DMS53 (cell line): Measurements from ENCODE around the gene CCNY.
"Not testable (repeated sequence)": the region's sequence is repeated elsewhere in the genome, so short reads cannot be mapped to it uniquely, and the experiment has no call there.

Experiments used
- DNase-seq: peaks from one replicate; lab custom pipeline; 2025; lab: John Stamatoyannopoulos, UW

Gene CCNY

DNA sequence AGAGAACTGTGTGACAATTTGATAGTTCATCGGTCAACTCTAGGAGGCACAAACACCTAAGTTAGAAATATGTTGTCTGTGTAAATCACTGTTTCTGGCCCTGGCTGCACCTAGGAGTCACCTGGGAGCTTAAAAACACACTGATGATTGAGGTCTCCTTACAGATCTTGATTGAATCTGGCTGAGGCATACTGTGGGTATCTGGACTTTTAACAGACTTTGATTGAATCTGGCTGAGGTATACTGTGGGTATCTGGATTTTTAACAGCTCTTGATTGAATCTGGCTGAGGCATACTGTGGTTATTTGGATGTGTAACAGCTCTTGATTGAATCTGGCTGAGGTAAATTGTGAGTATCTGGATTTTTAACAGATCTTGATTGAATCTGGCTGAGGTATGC is 181.9 kb downstream of the CCNY start:
- DNase-seq, result not testable (repeated sequence)

DNA sequence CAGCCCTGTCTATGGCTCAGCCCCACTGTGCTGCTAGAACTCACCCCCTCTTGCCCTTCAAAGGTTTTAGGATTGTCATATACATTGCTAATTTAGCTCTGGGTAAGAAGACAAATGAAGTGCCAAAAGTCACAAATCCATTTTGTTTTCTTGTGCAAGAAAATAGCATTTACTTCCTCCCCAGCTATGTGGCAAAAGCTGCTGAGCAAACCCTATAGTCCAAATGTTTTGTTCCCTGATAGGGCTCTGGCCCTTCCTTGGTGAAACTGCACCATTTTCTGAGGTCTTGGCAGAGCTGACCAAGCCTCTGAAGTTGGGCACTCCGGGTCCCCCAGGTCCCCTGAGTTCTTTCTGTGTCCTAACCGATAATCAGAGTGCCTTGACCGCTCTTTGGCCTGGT is 184.7 kb downstream of the CCNY start:
- no peak for DNase-seq

DNA sequence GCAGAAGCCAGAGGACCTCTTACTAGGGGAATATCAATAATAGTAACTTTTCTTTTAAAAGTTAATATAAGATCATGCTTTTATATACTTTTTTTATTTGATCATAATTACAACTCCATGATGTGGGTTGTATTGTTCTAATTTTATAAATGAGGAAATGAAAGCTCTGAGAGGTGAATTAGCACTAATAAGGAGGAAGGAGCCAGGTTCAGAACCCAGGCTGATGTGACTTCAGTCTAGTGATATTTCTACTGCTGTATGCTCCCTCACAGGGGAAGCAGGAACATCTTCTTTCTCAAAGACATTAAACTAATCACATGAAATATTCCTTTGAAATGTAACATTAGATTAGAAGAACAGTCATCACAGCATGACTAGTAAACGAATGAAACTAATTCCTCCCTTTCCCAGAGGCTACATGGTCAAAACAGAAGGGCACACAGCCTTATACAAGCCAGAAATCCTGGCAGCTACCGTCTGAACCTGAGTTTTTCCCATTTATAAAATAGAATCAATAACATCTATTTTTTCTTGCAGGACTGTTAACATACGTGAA is 187.4 kb downstream of the CCNY start:
- DNase-seq, result no peak

DNA sequence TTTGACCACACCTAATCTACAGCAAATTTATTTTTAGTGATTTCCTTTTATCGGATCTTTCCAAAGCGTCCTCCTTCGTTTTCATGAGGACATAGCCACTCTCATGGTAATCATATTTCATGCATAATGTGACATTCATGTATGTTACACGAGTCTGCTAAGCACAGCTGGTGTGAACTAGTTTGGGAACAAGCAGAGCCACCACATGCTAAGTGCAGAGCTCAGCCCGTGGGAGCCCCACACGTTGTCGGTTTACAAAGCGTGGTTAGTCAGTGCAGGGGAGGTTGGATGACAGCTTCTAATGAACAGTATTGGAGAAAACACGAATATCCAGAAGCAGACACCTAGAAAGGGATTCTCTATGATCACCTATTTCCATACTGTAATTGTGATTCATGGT is 190.4 kb downstream of the CCNY start:
- no peak for DNase-seq

DNA sequence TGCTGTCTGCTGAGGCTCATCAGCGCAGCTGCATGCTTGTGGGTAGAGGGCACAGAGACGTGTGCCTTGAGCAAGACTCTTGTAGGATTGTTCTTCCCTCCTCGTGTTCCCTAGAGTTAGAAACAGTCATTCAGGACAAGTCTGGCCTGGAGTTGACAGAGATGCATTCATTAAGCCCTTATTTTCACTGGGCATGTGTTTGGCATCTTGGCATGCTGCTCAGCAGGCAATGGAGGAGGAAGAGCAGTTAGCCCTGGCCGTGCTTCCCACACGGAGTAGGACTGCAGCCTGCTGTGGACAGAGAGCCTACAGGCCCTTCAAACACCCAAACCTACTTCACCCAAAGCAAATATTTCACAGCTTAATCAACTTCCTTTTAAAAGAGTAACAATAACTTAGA is 195.8 kb downstream of the CCNY start:
- DNase-seq, result no peak

DNA sequence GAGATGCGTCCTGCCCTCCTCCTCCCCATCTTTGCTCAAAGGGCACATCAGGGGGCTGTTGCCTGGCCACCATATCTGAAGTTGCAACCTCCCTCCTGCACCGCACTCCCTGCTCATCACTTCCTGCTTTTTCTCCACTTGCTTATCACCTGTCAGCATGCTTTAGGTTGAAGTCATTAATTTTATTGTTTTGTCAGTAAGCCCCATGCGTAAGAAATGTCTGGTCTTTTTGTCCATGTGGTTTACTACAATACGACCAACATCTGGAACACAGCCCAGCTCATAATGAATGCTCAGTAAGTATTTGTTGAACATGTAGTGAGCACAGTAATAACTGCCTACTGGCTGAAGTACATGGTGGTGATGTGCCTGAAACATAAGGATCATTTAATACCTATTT is 197.3 kb downstream of the CCNY start:
- DNase-seq, result no peak

DNA sequence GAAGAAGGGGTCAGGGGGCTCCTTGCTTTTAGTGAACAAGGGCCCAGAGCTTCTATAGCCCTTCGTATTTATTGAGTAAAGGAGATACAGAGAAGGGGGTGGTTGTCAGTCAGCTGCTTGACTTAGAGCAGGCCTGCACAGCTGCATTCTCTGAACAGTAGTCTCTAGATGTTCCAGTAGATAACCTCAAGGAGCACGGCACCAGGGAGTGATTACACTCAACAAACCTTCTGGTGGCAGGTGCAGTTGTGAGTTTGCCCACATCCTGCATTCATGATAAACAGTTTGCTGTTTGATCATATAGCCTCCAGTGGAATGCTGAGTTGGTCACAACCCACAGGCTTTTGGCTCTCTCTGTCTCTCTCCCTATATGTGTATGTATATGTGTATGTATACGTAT is 198.8 kb downstream of the CCNY start:
- DNase-seq, result no peak

DNA sequence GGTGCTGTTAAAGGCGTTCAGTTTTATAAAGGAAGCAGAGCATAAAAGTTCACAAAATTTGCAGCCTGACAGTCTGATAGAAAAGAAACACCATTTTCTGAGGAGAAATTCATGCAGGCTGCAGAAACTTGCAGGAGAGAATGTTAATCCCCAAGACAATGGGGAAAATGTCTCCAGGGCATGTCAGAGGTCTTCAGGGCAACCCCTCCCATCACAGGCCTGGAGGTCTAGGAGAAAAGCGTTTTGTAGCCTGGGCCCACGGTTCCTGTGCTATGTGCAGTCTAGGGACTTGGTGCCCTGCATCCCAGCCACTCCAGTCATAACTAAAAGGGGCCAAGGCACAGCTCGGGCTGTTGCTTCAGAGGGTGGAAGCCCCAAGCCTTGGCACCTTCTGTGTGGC is 200.5 kb downstream of the CCNY start:
- DNase-seq, result no peak

DNA sequence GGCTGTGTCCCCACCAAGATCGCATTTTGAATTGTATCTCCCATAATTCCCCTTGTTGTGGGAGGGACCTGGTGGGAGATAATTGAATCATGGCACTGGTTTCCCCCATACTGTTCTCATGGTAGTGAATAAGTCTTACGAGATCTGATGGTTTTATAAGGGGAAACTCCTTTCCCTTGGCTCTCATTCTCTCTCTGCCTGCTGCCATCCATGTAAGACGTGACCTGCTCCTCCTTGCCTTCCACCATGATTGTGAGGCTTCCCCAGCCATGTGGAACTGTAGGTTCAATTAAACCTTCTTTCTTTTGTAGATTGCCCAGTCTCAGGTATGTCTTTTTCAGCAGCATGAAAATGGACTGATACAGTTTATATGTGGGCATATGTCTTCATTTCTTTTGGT is 201.6 kb downstream of the CCNY start:
- not testable (repeated sequence) for DNase-seq

DNA sequence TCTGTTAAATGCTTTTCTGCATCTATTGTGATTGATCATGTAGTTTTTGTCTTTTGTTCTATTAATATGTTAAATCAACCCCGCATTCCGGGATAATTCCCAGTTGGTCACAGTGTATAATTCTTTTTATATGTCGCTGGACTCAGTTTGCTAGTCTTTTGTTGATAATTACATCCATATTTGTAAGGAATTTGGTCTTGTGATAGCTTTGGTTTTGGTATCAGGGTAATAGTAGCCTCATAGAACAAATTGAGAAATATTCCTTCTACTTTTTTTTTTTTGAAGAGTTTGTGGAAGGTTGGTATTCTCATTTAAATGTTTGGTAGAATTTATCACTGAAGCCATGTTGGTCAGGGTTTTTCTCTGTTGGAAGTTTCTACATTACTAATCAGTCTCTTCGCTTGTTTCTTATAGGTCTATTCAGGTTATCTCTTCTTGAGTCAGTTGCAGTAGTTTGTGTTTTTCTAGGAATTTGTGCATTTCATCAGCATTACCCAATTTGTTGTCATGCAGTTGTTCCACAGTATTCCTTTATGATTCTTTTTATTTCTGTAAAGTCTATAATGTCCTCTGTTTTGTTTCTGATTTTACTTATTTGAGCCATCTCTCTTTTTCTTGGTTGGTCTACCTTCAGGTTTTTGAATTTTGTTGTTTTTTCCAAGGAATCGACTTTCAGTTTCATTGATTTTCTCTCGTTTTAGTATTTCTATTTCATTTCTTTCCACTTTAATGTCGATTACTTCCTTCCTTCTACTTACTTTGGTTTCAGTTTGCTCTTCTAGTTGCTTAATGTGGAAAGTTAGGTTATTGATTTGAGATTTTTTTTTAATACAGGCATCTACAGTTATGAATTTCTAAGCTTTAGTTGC is 204.2 kb downstream of the CCNY start:
- DNase-seq, result no peak

DNA sequence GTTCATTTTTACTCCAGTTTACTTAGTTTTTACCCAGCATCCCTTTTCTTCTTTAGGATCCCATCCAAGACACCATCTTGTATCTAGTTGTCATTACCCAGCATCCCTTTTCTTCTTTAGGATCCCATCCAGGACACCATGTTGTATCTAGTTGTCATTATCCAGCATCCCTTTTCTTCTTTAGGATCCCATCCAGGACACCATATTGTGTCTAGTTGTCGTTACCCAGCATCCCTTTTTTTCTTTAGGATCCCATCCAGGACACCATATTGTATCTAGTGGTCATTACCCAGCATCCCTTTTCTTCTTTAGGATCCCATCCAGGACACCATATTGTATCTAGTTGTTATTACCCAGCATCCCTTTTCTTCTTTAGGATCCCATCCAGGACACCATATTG is 205.4 kb downstream of the CCNY start:
- no peak for DNase-seq

DNA sequence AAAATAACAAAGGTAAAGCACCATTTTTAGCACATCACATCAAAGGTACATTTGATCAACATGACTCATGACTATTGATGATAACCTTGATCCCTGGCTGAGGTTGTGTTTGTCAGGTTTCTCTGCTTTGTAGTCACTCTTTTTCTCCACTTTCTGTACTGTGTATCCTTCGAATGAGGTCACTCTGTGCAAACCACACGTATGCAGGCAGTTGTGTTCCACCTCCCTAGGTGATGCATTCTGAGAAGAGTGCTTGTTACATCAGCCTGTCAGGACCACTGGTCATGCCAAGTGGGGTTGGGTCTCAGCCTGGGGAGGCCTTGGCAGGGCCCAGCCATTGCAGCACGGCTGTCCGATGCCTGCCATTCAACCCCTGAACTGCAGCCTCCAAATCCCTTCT is 206.0 kb downstream of the CCNY start:
- DNase-seq, result no peak

DNA sequence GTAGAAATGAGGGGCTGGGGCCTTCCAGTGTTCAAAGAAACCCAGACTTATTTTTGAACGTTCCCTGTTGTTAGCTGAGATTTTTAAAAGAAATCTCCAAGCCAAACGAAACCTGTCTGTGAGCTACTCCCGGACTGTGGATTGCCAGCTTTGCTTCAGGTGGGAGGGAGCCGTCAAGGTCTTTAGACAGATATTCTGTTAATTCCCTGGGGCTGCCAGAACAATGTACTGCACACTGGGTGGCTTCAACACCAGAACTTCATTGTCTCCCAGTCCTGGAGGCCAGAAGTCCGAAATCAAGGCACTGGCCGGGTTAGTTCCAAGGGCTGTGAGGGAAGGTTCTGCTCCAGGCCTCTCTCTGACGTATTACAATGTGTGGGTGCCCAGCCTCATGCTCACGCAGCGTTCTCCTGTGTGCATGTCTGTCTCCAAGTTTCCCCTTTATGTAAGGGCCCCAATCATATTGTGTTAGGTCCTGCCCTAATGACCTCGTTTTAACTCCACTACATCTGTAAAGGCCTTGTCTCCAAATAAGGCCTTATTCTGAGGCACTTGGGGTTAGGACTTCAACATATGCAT is 208.9 kb downstream of the CCNY start:
- no peak for DNase-seq

DNA sequence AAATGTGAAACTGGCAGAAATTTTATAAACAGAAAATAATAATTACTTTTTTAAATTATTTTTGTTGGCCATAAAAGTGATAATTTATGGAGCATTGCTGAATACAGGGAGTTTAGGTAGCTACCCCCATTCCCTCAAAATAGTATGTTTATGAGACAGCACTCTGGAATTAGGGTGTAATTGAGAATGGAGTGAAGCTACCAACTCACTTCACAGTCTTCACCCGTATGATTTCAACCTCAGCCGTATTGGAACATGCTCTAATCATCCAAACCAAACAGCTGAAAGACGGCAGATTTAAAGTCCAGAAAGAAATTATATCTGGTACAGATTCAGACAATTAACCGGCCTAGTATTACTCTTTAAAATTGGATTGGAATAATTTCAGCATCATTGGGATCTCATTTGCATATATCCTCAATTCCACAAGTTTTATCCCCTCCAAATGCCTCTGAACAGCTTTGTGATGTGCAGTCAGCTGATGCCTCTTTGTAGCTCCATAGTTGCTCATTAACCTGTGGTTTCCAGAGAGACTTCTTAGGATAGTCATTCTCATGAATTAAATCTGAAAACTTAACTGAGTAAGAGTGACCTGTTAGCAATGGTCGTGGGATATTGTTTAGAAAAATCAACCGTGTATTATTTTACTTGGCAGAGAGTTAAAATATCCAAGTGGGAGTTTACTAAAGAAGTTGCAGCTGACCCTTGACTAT is 209.7 kb downstream of the CCNY start:
- DNase-seq, result no peak

DNA sequence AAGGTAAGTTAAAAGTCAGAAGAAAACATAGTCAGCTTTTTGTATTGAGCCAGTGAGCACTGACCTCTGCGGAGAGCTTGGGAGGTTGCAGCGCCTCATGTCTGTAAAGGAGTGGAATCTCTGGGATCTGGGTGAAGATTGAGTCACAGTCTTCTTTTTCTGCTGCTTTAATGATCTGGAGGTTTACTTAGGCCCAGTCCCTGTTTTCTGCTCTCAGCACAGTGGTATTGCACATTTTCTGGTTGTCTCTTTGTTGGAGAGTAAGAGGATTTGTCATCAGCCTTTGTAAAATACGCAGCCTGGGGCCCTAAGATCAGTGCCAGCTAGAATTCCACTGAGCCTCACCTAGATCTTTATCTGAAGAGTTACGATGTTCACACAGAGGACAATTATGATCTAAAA is 210.5 kb downstream of the CCNY start:
- no peak for DNase-seq

DNA sequence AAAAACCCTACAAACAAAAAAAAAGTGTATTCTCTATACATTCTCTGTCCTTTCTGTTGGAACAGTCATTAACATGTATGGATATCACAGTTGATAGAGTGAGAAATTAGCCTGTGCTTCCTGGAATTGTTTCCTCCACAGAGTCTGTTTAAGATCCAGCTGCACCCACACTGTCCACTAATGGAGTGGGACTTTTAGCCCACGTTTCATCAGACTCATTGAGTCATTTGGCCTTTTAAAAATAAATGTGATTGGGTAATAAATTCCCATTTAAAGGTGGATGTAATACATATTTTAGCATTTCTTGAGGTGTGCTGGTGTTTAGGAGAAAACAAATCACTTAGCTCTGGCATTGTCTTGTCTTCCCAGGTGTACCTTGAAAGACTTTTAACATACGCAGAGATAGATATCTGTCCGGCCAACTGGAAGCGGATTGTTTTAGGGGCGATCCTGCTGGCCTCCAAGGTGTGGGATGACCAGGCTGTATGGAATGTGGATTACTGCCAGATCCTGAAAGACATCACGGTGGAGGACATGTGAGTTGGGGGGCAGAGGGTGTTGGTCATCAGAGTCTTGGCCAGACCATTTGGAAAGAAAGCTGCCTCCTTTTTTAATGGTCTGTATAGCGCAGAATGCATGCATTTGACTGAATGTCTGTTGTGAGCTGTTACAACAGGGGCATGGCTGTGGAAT is 216.5 kb downstream of the CCNY start:
- no peak for DNase-seq

DNA sequence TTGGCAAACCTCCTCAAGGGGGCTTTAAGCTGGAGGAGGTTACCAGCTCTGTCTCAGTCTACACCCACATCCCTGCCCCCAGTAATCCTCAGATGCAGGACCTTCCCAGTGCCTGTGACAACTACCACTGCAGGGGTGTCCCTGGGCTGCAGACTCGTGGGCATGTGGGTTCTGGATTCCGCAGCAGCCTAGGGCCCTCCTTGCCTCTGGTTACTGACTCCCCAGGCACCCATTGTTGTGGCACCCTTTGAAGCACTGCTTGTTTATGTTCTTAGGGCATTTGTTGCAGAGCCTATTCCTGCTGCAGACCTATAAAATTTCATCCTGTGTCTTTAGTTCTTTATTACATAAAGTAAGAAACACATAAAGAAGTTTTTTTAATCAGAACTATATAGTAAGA is 217.7 kb downstream of the CCNY start:
- no peak for DNase-seq

DNA sequence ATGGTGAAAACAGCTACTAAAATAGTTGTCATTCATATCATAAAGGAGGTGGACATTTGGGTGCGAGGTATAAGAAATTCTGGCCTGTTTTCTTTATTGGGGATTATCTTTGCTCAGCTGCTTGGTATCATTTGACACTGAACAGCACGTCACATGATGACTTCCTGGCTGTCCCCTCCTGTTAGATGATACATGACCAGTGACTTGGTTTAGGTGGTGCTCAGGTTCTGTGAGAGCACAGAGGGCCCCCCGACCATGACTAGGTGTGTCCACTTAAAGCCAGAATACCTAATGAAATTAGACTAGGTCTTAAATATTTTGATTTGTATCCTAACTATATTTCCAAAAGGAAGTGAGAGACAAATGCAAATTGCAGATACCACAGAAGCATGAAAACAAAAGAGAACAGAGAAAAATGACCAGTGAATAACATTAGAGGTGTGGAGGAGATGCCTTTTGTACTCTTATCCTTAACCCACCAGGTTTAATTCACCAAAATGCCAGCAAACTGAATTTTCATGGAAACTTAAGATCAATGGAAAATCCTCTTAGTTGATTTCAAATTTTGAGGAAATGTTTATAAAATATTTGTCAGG is 218.2 kb downstream of the CCNY start:
- no peak for DNase-seq

DNA sequence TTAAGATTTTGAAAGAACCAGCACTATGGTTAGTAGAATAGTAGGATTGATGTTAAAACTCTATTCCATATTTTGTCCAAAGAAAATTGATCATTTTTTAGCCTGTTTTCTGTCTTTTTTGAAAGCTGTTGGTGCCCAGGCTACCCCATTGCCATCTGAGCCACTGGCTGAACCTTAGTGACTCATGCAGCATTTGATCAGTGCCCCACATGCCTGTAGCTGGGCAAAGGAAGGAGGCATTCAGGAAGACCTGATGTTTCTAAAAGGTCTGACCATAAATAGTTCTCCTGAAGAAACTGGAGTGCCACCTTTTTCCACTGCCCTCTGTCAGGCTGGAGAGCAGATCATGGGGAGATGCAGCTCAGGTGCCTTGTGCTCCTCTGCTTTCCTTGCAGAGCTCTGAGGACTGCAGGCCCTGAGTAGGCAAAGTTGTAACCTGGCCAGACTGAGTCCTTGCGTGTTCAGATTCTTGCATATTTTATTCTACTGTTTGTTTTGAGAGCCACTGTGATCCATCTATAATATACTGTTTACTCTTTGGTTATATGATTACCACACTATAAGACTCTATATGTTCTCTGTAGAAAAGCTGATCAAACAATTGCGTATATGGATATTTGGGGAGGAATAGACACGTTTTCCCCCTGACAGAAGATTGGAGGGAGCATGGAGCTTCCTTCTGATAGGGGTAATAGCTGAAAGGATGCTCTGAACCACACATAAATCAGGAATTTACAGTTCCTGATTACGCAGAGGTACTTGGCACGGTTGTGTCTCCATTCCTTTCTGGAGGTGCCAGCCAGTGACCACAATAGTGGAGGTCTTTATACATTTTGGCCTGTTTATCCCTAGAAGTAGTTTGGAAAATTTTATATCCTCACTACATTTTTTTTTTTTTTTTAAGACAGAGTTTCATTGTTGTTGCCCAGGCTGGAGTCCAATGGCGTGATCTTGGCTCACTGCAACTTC is 219.9 kb downstream of the CCNY start:
- DNase-seq, result no peak

DNA sequence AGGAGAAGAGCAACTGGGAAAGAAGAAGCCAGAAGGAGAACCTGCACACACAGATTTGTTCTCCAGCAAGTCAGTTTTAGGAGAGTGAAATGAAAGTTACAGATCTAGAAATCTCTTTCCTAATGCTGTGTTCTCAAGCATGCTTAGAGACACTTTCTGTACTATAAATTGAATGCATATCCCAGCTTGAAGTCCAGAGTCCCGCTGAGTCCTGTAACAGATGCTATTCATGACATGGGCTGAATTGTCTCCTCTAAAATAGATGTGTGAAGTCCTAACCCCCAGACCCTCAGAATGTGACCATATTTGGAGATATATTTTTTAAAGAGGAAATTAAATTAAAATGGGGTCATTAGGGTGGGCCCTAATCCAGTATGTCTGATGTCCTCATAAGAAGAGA is 222.0 kb downstream of the CCNY start:
- no peak for DNase-seq

DNA sequence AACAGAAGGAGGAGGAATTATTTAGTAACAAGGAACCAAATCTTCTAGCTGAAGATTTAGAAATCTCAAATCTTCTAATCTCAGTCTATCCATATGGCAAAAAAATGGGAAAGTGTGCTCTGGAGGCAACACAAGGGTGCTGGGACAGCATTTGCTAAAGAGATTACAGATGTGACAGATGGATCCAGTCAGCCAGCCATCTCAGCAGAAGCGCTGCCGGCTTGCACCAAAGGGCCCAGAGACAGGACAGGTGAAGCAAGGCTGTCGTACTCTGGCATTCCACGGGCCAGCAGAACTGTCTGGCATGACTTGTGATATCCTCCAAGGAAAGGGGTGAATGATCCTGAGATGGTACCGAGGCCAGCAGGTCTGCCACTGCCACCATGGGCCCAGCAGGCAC is 223.1 kb downstream of the CCNY start:
- DNase-seq, result no peak
